ENCODE measurements around the gene USP28.
A peak's percentile ranks its signal among the peaks of the same experiment; 100 is the strongest.

USP28 gene

DNA sequence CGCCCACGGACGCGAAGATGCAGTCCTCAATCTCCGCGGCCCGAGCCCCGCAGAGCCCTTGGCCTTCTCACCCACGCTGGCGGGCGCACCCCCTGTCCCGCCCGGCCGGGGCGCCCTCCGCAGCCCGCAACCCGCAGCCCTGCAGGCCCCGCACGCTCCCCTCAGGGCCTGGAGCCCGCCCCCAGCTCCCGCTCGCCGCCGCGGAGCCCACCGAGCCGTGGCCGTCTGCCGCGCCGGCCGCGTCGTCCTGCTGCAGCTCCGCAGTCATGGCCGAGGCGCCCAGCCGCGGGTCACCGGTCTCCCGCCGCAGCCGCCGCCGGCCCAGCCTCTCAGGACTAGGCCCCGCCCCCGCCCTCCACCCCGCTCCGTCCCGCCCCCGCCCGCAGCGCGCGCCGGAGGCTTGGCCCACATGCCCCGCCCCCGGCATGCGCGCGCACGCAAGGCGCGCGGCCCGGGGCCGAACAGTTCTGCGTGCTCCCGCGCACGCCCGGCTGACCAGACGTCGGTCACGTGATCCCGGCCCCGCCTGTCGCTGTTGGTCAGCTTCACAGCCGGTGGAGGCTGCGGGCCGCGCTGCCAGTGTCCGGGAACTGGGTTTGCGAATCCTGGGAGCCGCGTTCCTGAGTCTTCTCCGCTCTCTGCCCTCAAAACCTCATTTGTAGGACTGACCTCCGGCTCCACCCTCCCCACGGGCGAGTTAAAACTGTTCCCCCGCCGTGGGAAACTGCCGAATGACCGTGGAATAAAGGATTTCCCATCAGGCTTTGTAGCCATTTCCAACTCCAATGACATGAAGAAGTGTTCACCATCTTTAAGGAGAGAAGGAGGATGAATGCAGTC is at the start of gene USP28:
TSS of gene USP28 (minus strand) at position 339 of the 840 bp plus-strand sequence. CDS start at position 268, 71 bp downstream.
- TF ChIP-seq CTCF (IDR thresholded peaks at IDR 0.05), result no peak; the same call in 1 of the 2 replicates

DNA sequence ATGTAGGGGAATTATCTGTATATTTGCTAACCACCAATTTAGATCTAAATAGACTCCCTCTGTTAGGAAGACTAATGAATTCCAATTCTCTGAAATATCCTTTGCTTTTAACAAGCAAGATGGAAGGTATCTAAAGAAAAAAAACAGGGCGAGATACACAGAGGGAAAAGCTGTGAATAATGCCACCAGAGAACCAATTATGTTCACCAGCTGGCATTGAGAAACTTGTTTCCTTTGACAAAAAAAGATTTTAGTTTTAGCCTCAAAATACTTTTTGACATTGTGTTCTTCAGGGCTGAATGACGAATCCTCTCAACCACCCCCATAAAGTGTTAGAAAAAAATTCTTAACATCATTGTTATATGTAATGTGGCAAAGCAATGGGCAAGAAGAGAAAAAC is 48.2 kb upstream of the USP28 start:
- TF ChIP-seq CTCF (IDR thresholded peaks at IDR 0.05), result no peak

DNA sequence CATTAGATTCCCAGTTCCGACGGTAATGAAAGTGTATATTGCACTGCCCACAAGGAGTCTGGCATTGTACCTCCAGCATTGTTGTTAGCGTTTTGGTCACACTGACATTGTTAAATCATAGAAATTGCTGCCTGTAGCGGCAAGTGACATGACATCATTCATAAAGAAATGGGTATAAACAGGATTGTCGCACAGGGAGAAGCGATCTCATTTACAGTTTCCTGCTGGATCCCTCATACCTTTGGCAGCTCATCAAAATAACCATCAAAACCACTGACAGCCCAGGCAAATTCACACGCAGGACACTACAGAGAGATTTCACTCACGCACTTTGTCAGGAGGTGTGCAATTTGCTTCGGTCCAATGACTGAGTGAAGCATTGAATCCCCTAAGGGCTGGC is 32.7 kb upstream of the USP28 start:
- no peak for TF ChIP-seq CTCF (IDR thresholded peaks at IDR 0.05)

GRCh38 chr11:113907681-113908080 is 32.3 kb upstream of the USP28 start:
- TF ChIP-seq CTCF (IDR thresholded peaks at IDR 0.05), result no peak

- no peak for TF ChIP-seq CTCF (IDR thresholded peaks at IDR 0.05)
These were observed 31.8 kb upstream of the USP28 start for GRCh38 chr11:113907152-113907551.

GRCh38 chr11:113906516-113906915 is 31.1 kb upstream of the USP28 start:
- no peak for TF ChIP-seq CTCF (IDR thresholded peaks at IDR 0.05)

DNA sequence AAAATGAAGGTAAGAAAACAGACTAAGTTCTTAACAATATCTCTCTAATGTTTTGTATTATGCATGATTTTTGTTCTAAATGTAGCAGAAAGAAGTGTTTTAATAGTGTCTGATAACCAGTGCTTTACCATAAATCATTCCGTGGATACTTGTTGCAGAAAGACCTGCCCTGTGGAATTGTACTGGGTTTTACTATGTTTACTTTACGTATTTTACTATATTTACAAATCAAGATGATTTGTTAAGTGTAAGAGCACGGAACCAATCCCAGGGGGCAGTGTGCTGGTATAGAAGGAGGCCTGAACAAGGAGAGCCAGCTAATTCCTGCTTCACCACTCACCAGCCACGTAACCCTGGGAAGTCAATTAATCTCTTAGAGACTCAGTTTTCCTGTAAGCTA is 30.7 kb upstream of the USP28 start:
- peak; percentile 71 for TF ChIP-seq CTCF (IDR thresholded peaks at IDR 0.05)
